Measurements from ENCODE around the gene LRRC8D. TPM values are rescaled to one million over a fixed set of nuclear protein-coding genes. Genes with fewer than 3 reads are reported as not detected.

Gene LRRC8D
- total RNA-seq, 2 donors from 2014 or later, result 8.5 to 49.6 TPM

DNA sequence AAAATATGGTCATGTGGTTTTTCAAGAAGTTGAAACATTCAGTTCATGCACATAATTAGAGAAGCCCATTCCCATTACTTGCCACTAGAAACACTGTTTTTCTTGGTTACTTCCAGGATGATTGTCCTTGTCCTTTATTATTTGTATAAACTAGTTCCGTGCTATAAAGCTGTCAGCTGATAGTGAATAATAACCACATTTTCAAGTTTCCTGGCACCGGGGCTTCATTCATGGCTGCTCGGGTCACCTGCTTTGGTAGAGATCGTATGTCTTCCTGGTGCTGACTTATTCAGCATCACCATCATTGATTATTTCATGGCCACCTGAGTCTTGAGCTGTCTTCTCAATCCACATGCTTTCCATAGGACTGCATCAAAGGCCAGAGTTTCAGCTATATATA lies 111.1 kb downstream of the LRRC8D start:
- WGBS, result 43% methylated on average over 4 of the region's 4 CpGs
- H3K27me3 ChIP-seq (replicated peaks; ENCODE audit: insufficient read depth), result no peaks in the 10 kb centered on the region
- H3K27ac ChIP-seq, result no peak overlapping the region
- no peaks in the 10 kb centered on the region for H3K36me3 ChIP-seq
- no peaks in the 10 kb centered on the region for H3K9me3 ChIP-seq
- peak; percentile 62 for TF ChIP-seq POLR2AphosphoS5 (IDR thresholded peaks at IDR 0.05)
- TF ChIP-seq POLR2A (IDR thresholded peaks at IDR 0.05), result no peak
- DNase-seq (ENCODE audit: low spot score), result peak; percentile 49
- H3K4me3 ChIP-seq, result no peak overlapping the region
- intact Hi-C loops (cut with DNase I), result no loop called here
- H3K4me1 ChIP-seq (replicated peaks), result no peaks in the 10 kb centered on the region

- 96% methylated on average over 6 of the region's 6 CpGs for WGBS
Observed at GRCh38 chr1:89932598-89933364, 111.9 kb downstream of the LRRC8D start.

GRCh38 chr1:89934461-89934860 lies 113.6 kb downstream of the LRRC8D start:
- WGBS, result 95% methylated on average over 11 of the region's 11 CpGs

More at GRCh38 chr1:89932598-89933364, 111.9 kb downstream of the LRRC8D start:
- no peak for DNase-seq (ENCODE audit: low spot score)
- no peaks in the 10 kb centered on the region for H3K4me1 ChIP-seq (replicated peaks)
- no peaks in the 10 kb centered on the region for H3K9me3 ChIP-seq
- intact Hi-C loops (cut with DNase I), result no loop called here
- no peaks in the 10 kb centered on the region for H3K36me3 ChIP-seq
- no peak overlapping the region for H3K4me3 ChIP-seq
- H3K27me3 ChIP-seq (replicated peaks; ENCODE audit: insufficient read depth), result no peaks in the 10 kb centered on the region
- no peak overlapping the region for H3K27ac ChIP-seq
- TF ChIP-seq POLR2A (IDR thresholded peaks at IDR 0.05) (no peak), POLR2AphosphoS5 (IDR thresholded peaks at IDR 0.05) (no peak)
- TF ChIP-seq, protein P1, sequence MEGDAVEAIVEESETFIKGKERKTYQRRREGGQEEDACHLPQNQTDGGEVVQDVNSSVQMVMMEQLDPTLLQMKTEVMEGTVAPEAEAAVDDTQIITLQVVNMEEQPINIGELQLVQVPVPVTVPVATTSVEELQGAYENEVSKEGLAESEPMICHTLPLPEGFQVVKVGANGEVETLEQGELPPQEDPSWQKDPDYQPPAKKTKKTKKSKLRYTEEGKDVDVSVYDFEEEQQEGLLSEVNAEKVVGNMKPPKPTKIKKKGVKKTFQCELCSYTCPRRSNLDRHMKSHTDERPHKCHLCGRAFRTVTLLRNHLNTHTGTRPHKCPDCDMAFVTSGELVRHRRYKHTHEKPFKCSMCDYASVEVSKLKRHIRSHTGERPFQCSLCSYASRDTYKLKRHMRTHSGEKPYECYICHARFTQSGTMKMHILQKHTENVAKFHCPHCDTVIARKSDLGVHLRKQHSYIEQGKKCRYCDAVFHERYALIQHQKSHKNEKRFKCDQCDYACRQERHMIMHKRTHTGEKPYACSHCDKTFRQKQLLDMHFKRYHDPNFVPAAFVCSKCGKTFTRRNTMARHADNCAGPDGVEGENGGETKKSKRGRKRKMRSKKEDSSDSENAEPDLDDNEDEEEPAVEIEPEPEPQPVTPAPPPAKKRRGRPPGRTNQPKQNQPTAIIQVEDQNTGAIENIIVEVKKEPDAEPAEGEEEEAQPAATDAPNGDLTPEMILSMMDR (IDR thresholded peaks at IDR 0.05), result no peak

GRCh38 chr1:89935235-89935634 lies 114.4 kb downstream of the LRRC8D start:
- intact Hi-C loops (cut with DNase I), result no loop called here
- 71% methylated on average over 4 of the region's 4 CpGs for whole genome bisulfite sequencing
- no peaks in the 10 kb centered on the region for H3K9me3 ChIP-seq
- H3K27ac ChIP-seq, result no peak overlapping the region
- H3K4me1 ChIP-seq (replicated peaks), result no peaks in the 10 kb centered on the region
- TF ChIP-seq, protein P1 (IDR thresholded peaks at IDR 0.05), result no peak
- TF ChIP-seq POLR2AphosphoS5 (IDR thresholded peaks at IDR 0.05), result no peak
- DNase-seq (ENCODE audit: low spot score), result no peak
- H3K27me3 ChIP-seq (replicated peaks; ENCODE audit: insufficient read depth), result no peaks in the 10 kb centered on the region
- H3K36me3 ChIP-seq, result no peaks in the 10 kb centered on the region
- H3K4me3 ChIP-seq, result no peak overlapping the region

More at GRCh38 chr1:89934461-89934860, 113.6 kb downstream of the LRRC8D start:
- Histone ChIP-seq H3K27me3 (replicated peaks; ENCODE audit: insufficient read depth) (no peaks in the 10 kb centered on the region), H3K4me3 (no peak overlapping the region), H3K36me3 (no peaks in the 10 kb centered on the region), H3K9me3 (no peaks in the 10 kb centered on the region), H3K27ac (no peak overlapping the region), H3K4me1 (replicated peaks) (no peaks in the 10 kb centered on the region)
- intact Hi-C loops (cut with DNase I), result no loop called here
- DNase-seq (ENCODE audit: low spot score), result no peak
- TF ChIP-seq POLR2AphosphoS5 (IDR thresholded peaks at IDR 0.05) (no peak), POLR2A (IDR thresholded peaks at IDR 0.05) (no peak)
- TF ChIP-seq, protein P1 (IDR thresholded peaks at IDR 0.05), result no peak

DNA sequence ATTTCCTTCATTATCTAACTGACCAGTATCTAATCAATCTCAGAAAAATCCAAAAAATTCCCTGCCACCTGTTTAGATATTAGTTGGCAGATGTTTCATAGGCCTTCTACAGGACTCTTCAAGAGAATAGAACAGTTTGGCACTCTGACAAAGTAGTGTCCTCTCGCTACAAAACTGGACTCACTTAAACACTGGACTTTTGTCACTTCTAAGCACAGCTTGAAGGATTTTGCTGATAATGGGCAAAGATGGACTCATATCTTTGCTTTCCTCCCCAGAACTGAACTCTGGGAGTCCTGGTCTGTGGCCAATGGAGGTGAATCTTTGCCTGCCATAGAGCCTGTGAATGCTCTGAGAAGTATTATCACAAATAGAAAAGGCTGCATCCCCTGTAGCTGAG lies 115.9 kb downstream of the LRRC8D start:
- TF ChIP-seq POLR2AphosphoS5 (IDR thresholded peaks at IDR 0.05) (no peak), POLR2A (IDR thresholded peaks at IDR 0.05) (no peak)
- TF ChIP-seq, protein P1 (IDR thresholded peaks at IDR 0.05), result no peak
- Histone ChIP-seq H3K4me3 (no peak overlapping the region), H3K27ac (no peak overlapping the region), H3K4me1 (replicated peaks) (no peaks in the 10 kb centered on the region), H3K9me3 (no peaks in the 10 kb centered on the region), H3K27me3 (replicated peaks; ENCODE audit: insufficient read depth) (no peaks in the 10 kb centered on the region), H3K36me3 (no peaks in the 10 kb centered on the region)
- WGBS, result 92% methylated on average over 1 of the region's 1 CpG
- intact Hi-C loops (cut with DNase I), result no loop called here
- DNase-seq (ENCODE audit: low spot score), result no peak
